HepG2 (cell line): Measurements from ENCODE around the gene CPLX3. TPM values are rescaled to one million over a fixed set of nuclear protein-coding genes. Genes with fewer than 3 reads are reported as not detected.
A peak's percentile ranks its signal among the peaks of the same experiment; 100 is the strongest.

Experiments used
- AGO1 ChIP-seq: fragments of 200-400 bp; formaldehyde crosslinking; IDR thresholded peaks from 2 replicates; pipeline ENCODE4 v1.6.1; 2017; ENCODE audit warnings: mild to moderate bottlenecking, low read depth, low read length, moderate library complexity; ENCODE audit not compliant: poor library complexity, severe bottlenecking
- GTF3A ChIP-seq: sonication (generic); formaldehyde crosslinking; conservative IDR thresholded peaks from 2 replicates; pipeline ENCODE4 v1.4.0; 2020; ENCODE audit warnings: mild to moderate bottlenecking, missing genetic modification reagents
- KAT2B ChIP-seq: fragments of 150-350 bp; IDR thresholded peaks from 2 replicates; pipeline ENCODE4 v1.6.1; 2014; ENCODE audit warnings: low read depth, low read length, borderline replicate concordance
- MEF2D ChIP-seq: sonication (generic); formaldehyde crosslinking; IDR thresholded peaks from 2 replicates; pipeline ENCODE4 v1.5.1; 2020; ENCODE audit warnings: mild to moderate bottlenecking, missing genetic modification reagents
- PCBP2 ChIP-seq: fragments of 200-400 bp; formaldehyde crosslinking; optimal IDR thresholded peaks from 2 replicates; pipeline ENCODE3; 2018; ENCODE audit warnings: low read length, low read depth; ENCODE audit not compliant: poor library complexity, severe bottlenecking
- POGZ ChIP-seq: sonication (generic); formaldehyde crosslinking; IDR thresholded peaks from 2 replicates; pipeline ENCODE4 v1.4.0; 2020; ENCODE audit warnings: mild to moderate bottlenecking, missing genetic modification reagents
- POLR2G ChIP-seq: fragments of 200-400 bp; formaldehyde crosslinking; IDR thresholded peaks from 2 replicates; pipeline ENCODE4 v1.6.1; 2018; ENCODE audit warnings: mild to moderate bottlenecking, low read depth, low read length, moderate library complexity
- RFX1 ChIP-seq: fragments of 450-650 bp; IDR thresholded peaks from 2 replicates; pipeline ENCODE4 v1.6.1; 2017
- SAP130 ChIP-seq: IDR thresholded peaks from 2 replicates; pipeline ENCODE4 v1.6.1; 2016; ENCODE audit warnings: low read depth
- SOX13 ChIP-seq, 3 experiments: fragments of 450-650 bp in 1 of 3; sonication (generic) in 1 of 3; formaldehyde crosslinking in 1 of 3; IDR thresholded peaks in 2 of 3; conservative IDR thresholded peaks in 1 of 3; 2 replicates each; pipeline versions ENCODE4 v1.5.0 to v1.6.1; 2016 to 2020; ENCODE audit warnings: antibody characterized with exemption in 1 of 3, mild to moderate bottlenecking in 1 of 3, missing compliant biosample characterization in 1 of 3, missing genetic modification reagents in 1 of 3, moderate library complexity in 1 of 3
- SP140L ChIP-seq: sonication (generic); formaldehyde crosslinking; IDR thresholded peaks from 2 replicates; pipeline ENCODE4 v1.4.0; 2020; ENCODE audit warnings: missing genetic modification reagents, borderline replicate concordance
- SRSF1 ChIP-seq: fragments of 200-400 bp; formaldehyde crosslinking; optimal IDR thresholded peaks from 2 replicates; pipeline ENCODE3; 2017; ENCODE audit warnings: mild to moderate bottlenecking, low read depth, low read length, moderate library complexity
- SRSF4 ChIP-seq: fragments of 200-400 bp; formaldehyde crosslinking; IDR thresholded peaks from one replicate; pipeline ENCODE4 v1.6.1; 2018; ENCODE audit warnings: mild to moderate bottlenecking, low read depth, low read length, moderate library complexity; ENCODE audit not compliant: poor library complexity, severe bottlenecking
- ZBTB21 ChIP-seq: sonication (generic); formaldehyde crosslinking; IDR thresholded peaks from 2 replicates; pipeline ENCODE4 v1.4.0; 2020; ENCODE audit warnings: missing genetic modification reagents
- ZNF101 ChIP-seq: sonication (generic); formaldehyde crosslinking; IDR thresholded peaks from 2 replicates; pipeline ENCODE4 v1.4.0; 2020; ENCODE audit warnings: mild to moderate bottlenecking, low read depth, missing genetic modification reagents, borderline replicate concordance
- ZNF34 ChIP-seq: sonication (generic); formaldehyde crosslinking; IDR thresholded peaks from 2 replicates; pipeline ENCODE4 v1.4.0; 2020; ENCODE audit warnings: mild to moderate bottlenecking, missing genetic modification reagents, borderline replicate concordance
- polyA plus RNA-seq, 8 experiments: library from polyadenylated mRNA; depleted of rRNA in 3 of 8; stranded (reverse) in 7 of 8; unstranded in 1 of 8; fragments of >200 nt; fragmentation: Illumina TruSeq in 4 of 8; extraction: Trizol in 4 of 8; gene quantifications; 2 replicates each; pipeline versions ENCODE4 v1.2.1 to v1.2.3, GENCODE V29; 2011 to 2016; ENCODE audit warnings: low read depth in 4 of 8, missing spikeins in 1 of 8, mixed read lengths in 1 of 8; ENCODE audit not compliant: insufficient read depth in 1 of 8
- total RNA-seq, 5 experiments: library from RNA; depleted of rRNA; stranded (reverse); fragments of >200 nt; fragmentation: Illumina TruSeq; extraction: Trizol; gene quantifications; 2 replicates each; pipeline ENCODE4 v1.2.3, GENCODE V29; 2016; ENCODE audit warnings: low read depth in 1 of 5
- TF ChIP-seq, protein P1 (sequence below): sonication (generic); formaldehyde crosslinking; IDR thresholded peaks from 2 replicates; pipeline ENCODE4 v1.4.0; 2020; ENCODE audit warnings: missing genetic modification reagents, borderline replicate concordance
- TF ChIP-seq, protein P2 (sequence below): IDR thresholded peaks from 2 replicates; pipeline ENCODE4 v1.6.1; 2016; ENCODE audit warnings: low read depth, borderline replicate concordance
- TF ChIP-seq, protein P3 (sequence below): IDR thresholded peaks from 2 replicates; pipeline ENCODE4 v1.6.1; 2016; ENCODE audit warnings: missing biosample characterization, missing genetic modification reagents, low read depth
- TF ChIP-seq, protein P4 (sequence below): sonication (generic); formaldehyde crosslinking; IDR thresholded peaks from 2 replicates; pipeline ENCODE4 v1.8.1; 2023; ENCODE audit warnings: mild to moderate bottlenecking, missing genetic modification reagents

CPLX3 gene
- total and polyA plus RNA-seq, 2 of the 13 experiments (the other 11 are each of a cell fraction or from before 2014, with no cell fraction given) = not detected

DNA sequence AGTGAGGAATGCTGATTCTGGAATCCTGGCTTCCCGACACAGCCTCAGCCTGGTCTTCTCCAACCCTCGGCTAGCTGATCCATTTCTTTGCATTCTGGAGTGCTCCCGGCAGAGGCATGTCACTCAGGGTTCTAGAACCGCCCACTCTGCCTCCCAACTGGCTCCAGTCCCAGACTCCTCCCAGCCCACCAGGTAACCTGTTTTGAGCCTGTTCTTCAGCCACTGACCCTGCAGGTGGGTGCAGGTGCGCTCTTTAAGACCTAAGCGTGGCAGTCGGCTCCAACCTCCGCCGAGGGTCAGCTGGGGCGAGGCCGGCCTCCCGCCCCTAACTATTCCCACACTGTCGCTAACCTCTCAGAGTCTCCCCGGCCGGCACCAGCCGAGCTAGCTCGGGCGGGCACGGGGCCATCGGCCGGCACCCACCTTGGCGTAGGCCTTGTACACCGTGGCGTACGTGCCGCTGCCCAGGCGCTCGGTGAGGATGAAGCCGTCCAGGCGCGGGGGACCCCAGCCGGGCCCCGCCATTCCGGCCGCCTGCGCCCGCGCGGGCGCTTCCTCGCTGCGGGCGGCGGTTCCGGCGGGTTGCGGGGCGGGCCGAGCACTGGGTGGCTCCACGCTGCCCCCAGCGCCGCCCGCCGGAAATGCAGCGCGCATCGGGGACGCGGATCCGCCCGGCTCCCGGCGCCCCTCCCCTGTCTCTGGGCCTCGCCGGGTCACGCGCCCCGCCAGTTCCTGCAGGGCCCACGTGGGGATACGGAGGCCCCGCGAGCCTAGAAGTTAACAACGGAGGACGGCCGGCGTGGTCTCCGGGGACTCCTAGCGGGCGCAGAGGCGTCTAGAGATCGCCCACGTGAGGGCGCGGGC, 16.4 kb downstream of the CPLX3 start, which contains the start of gene ULK3 (continued):
- TF ChIP-seq, protein P1, sequence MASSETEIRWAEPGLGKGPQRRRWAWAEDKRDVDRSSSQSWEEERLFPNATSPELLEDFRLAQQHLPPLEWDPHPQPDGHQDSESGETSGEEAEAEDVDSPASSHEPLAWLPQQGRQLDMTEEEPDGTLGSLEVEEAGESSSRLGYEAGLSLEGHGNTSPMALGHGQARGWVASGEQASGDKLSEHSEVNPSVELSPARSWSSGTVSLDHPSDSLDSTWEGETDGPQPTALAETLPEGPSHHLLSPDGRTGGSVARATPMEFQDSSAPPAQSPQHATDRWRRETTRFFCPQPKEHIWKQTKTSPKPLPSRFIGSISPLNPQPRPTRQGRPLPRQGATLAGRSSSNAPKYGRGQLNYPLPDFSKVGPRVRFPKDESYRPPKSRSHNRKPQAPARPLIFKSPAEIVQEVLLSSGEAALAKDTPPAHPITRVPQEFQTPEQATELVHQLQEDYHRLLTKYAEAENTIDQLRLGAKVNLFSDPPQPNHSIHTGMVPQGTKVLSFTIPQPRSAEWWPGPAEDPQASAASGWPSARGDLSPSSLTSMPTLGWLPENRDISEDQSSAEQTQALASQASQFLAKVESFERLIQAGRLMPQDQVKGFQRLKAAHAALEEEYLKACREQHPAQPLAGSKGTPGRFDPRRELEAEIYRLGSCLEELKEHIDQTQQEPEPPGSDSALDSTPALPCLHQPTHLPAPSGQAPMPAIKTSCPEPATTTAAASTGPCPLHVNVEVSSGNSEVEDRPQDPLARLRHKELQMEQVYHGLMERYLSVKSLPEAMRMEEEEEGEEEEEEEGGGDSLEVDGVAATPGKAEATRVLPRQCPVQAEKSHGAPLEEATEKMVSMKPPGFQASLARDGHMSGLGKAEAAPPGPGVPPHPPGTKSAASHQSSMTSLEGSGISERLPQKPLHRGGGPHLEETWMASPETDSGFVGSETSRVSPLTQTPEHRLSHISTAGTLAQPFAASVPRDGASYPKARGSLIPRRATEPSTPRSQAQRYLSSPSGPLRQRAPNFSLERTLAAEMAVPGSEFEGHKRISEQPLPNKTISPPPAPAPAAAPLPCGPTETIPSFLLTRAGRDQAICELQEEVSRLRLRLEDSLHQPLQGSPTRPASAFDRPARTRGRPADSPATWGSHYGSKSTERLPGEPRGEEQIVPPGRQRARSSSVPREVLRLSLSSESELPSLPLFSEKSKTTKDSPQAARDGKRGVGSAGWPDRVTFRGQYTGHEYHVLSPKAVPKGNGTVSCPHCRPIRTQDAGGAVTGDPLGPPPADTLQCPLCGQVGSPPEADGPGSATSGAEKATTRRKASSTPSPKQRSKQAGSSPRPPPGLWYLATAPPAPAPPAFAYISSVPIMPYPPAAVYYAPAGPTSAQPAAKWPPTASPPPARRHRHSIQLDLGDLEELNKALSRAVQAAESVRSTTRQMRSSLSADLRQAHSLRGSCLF = no peak
- TF ChIP-seq ZBTB21 (CRISPR knock-in tag) = no peak
- no peak for TF ChIP-seq POGZ (CRISPR knock-in tag)
- no peak for TF ChIP-seq SP140L (CRISPR knock-in tag)
- no peak for TF ChIP-seq KAT2B
- TF ChIP-seq ZNF34 (CRISPR knock-in tag) = peak; percentile 96
- TF ChIP-seq SRSF1 = no peak
- TF ChIP-seq PCBP2 = no peak
- no peak for TF ChIP-seq SOX13 (IDR thresholded peaks at IDR 0.05)
- TF ChIP-seq SOX13 (CRISPR knock-in tag; conservative IDR thresholded peaks at IDR 0.05 in 1 of 2, IDR thresholded peaks at IDR 0.05 in 1 of 2) = no peak; a peak in 1 of 4 replicates
- TF ChIP-seq SRSF4 = no peak
- no peak for TF ChIP-seq RFX1
- 0 out of 2 replicates have a peak, but pooled peaks have one; percentile 41 for TF ChIP-seq MEF2D (CRISPR knock-in tag)
- peak; percentile 79 for TF ChIP-seq SAP130 (CRISPR knock-in tag)
- peak; percentile 79; the same call in 1 of the 2 replicates for TF ChIP-seq POLR2G
- TF ChIP-seq, protein P2, sequence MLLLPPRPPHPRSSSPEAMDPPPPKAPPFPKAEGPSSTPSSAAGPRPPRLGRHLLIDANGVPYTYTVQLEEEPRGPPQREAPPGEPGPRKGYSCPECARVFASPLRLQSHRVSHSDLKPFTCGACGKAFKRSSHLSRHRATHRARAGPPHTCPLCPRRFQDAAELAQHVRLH (CRISPR knock-in tag) = peak; percentile 23; the same call in 1 of the 2 replicates
- TF ChIP-seq, protein P3, sequence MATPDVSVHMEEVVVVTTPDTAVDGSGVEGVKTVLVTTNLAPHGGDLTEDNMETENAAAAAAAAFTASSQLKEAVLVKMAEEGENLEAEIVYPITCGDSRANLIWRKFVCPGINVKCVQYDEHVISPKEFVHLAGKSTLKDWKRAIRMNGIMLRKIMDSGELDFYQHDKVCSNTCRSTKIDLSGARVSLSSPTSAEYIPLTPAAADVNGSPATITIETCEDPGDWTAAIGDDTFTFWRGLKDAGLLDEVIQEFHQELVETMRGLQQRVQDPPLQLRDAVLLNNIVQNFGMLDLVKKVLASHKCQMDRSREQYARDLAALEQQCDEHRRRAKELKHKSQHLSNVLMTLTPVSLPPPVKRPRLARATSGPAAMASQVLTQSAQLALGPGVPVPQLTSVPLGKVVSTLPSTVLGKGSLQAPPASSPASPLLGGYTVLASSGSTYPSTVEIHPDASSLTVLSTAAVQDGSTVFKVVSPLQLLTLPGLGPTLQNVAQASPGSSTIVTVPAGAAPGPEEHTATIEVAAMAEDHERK (CRISPR knock-in tag) = no peak
- peak; percentile 69 for TF ChIP-seq AGO1
- no peak; the same call in 1 of the 2 replicates for TF ChIP-seq ZNF101 (CRISPR knock-in tag)
- TF ChIP-seq, protein P4, sequence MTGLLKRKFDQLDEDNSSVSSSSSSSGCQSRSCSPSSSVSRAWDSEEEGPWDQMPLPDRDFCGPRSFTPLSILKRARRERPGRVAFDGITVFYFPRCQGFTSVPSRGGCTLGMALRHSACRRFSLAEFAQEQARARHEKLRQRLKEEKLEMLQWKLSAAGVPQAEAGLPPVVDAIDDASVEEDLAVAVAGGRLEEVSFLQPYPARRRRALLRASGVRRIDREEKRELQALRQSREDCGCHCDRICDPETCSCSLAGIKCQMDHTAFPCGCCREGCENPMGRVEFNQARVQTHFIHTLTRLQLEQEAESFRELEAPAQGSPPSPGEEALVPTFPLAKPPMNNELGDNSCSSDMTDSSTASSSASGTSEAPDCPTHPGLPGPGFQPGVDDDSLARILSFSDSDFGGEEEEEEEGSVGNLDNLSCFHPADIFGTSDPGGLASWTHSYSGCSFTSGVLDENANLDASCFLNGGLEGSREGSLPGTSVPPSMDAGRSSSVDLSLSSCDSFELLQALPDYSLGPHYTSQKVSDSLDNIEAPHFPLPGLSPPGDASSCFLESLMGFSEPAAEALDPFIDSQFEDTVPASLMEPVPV (CRISPR knock-in tag) = peak; percentile 87
- TF ChIP-seq GTF3A (CRISPR knock-in tag) = no peak
